Measurements from ENCODE around the gene PPP4R4. TPM values are rescaled to one million over a fixed set of nuclear protein-coding genes. Genes with fewer than 3 reads are reported as not detected.

The PPP4R4 gene
- total RNA-seq, 2 donors from 2014 or later, result 0.27 to 8.9 TPM

DNA sequence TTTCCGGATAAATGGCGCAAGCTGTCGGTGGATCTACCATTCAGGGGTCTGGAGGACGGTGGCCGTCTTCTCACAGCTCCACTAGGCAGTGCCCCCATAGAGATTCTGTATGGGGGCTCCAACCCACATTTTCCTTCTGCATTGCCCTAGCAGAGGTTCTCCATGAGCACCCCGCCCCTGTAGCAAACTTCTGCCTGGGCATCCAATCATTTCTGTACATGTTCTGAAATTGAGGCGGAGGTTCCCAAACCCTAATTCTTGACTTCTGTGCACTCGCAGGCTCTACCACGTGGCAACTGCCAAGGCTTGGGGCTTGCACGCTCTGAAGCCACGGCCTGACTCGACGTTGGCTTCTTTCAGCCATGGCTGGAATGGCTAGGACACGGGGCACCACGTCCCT, 124.0 kb downstream of the PPP4R4 start:
- no peak overlapping the region for H3K27ac ChIP-seq
- no peak for ATAC-seq (ENCODE audit: insufficient number of reproducible peaks, low FRiP score, low read depth)

DNA sequence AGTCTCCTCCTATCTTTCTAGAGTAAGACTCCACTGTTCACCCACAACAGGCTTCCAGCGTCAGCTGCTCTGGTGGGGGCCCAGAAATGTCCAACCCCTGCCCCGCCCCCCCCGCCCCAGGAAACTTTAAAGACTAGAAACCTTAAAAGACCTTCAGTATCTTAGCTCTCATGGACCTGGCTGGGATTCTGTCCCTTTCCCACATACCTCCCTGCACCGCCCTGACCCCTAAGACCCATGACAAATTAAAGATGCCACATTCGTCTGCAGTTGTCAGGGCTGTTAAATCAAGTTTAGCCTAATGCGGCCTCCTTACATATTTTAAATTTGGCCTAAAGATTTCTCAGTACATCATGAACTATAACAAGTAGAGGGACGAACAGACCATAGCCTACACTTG, 129.0 kb downstream of the PPP4R4 start:
- ATAC-seq (ENCODE audit: insufficient number of reproducible peaks, low FRiP score, low read depth) (no peak), DNase-seq (ENCODE audit: low spot score) (no peak)
- no peak overlapping the region for H3K4me3 ChIP-seq
- no peaks in the 10 kb centered on the region for H3K36me3 ChIP-seq
- TF ChIP-seq, protein P1, sequence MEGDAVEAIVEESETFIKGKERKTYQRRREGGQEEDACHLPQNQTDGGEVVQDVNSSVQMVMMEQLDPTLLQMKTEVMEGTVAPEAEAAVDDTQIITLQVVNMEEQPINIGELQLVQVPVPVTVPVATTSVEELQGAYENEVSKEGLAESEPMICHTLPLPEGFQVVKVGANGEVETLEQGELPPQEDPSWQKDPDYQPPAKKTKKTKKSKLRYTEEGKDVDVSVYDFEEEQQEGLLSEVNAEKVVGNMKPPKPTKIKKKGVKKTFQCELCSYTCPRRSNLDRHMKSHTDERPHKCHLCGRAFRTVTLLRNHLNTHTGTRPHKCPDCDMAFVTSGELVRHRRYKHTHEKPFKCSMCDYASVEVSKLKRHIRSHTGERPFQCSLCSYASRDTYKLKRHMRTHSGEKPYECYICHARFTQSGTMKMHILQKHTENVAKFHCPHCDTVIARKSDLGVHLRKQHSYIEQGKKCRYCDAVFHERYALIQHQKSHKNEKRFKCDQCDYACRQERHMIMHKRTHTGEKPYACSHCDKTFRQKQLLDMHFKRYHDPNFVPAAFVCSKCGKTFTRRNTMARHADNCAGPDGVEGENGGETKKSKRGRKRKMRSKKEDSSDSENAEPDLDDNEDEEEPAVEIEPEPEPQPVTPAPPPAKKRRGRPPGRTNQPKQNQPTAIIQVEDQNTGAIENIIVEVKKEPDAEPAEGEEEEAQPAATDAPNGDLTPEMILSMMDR (IDR thresholded peaks at IDR 0.05), result no peak
- no peaks in the 10 kb centered on the region for H3K9me3 ChIP-seq
- H3K4me1 ChIP-seq (ENCODE audit: control insufficient read depth in 1 of 2, low read depth in 2 of 2), result no peaks in the 10 kb centered on the region
- no peak overlapping the region for H3K27ac ChIP-seq
- no peaks in the 10 kb centered on the region for H3K27me3 ChIP-seq (replicated peaks; ENCODE audit: insufficient read depth)

More for the DNA sequence above, 124.0 kb downstream of the PPP4R4 start:
- TF ChIP-seq, protein P1 (IDR thresholded peaks at IDR 0.05), result no peak
- no peak for DNase-seq (ENCODE audit: low spot score)
- Histone ChIP-seq H3K9me3 (no peaks in the 10 kb centered on the region), H3K4me1 (ENCODE audit: control insufficient read depth in 1 of 2, low read depth in 2 of 2) (no peaks in the 10 kb centered on the region), H3K36me3 (no peaks in the 10 kb centered on the region), H3K27me3 (replicated peaks; ENCODE audit: insufficient read depth) (no peaks in the 10 kb centered on the region), H3K4me3 (no peak overlapping the region)

DNA sequence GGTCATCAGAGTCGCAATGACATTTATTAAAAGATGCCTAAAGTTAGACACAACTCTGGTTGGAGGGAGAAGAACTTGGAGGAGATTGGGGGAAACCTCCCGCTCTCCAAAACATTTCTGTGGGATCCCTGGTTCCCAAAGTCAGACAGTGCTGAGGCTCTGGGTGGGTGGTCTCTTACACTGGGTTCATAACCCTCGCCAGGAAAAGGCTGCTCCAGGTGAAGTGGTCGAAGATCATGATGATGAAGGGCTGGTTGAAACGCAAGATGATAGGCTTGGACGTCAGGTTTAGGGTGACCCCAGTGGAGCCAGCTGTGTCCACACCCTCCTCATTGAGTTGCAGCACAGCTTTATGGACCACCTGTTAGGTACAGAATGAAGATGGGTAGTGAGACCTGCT, 130.1 kb downstream of the PPP4R4 start:
- TF ChIP-seq, protein P1 (IDR thresholded peaks at IDR 0.05), result no peak
- H3K4me1 ChIP-seq (ENCODE audit: control insufficient read depth in 1 of 2, low read depth in 2 of 2), result no peaks in the 10 kb centered on the region
- H3K9me3 ChIP-seq, result no peaks in the 10 kb centered on the region
- DNase-seq (ENCODE audit: low spot score) (no peak), ATAC-seq (ENCODE audit: insufficient number of reproducible peaks, low FRiP score, low read depth) (no peak)
- H3K27me3 ChIP-seq (replicated peaks; ENCODE audit: insufficient read depth), result no peaks in the 10 kb centered on the region
- H3K27ac ChIP-seq, result no peak overlapping the region
- H3K4me3 ChIP-seq, result no peak overlapping the region
- H3K36me3 ChIP-seq, result no peaks in the 10 kb centered on the region

DNA sequence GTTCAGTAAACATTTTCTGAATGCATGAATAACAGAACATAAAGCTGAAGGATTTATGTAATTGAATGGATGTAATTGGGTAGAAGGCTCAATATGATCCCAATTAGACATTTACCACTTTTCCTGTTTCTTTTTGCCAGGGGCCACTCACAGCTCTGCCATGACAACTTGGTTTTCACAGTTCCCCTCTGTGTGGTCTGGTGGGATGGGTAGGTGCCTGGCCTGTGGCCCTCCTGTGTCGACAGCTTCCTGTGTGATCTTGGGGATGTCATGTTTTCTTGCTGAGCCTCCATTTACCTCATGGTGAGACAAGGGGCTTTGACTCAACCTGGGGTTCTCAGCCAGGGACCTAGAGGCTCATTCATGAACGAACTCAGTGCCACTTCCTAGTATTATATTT, 131.5 kb downstream of the PPP4R4 start:
- Histone ChIP-seq H3K4me1 (ENCODE audit: control insufficient read depth in 1 of 2, low read depth in 2 of 2) (no peaks in the 10 kb centered on the region), H3K9me3 (no peaks in the 10 kb centered on the region), H3K27ac (no peak overlapping the region), H3K4me3 (no peak overlapping the region), H3K36me3 (no peaks in the 10 kb centered on the region), H3K27me3 (replicated peaks; ENCODE audit: insufficient read depth) (no peaks in the 10 kb centered on the region)
- TF ChIP-seq, protein P1 (IDR thresholded peaks at IDR 0.05), result no peak
- DNase-seq (ENCODE audit: low spot score) (no peak), ATAC-seq (ENCODE audit: insufficient number of reproducible peaks, low FRiP score, low read depth) (no peak)

DNA sequence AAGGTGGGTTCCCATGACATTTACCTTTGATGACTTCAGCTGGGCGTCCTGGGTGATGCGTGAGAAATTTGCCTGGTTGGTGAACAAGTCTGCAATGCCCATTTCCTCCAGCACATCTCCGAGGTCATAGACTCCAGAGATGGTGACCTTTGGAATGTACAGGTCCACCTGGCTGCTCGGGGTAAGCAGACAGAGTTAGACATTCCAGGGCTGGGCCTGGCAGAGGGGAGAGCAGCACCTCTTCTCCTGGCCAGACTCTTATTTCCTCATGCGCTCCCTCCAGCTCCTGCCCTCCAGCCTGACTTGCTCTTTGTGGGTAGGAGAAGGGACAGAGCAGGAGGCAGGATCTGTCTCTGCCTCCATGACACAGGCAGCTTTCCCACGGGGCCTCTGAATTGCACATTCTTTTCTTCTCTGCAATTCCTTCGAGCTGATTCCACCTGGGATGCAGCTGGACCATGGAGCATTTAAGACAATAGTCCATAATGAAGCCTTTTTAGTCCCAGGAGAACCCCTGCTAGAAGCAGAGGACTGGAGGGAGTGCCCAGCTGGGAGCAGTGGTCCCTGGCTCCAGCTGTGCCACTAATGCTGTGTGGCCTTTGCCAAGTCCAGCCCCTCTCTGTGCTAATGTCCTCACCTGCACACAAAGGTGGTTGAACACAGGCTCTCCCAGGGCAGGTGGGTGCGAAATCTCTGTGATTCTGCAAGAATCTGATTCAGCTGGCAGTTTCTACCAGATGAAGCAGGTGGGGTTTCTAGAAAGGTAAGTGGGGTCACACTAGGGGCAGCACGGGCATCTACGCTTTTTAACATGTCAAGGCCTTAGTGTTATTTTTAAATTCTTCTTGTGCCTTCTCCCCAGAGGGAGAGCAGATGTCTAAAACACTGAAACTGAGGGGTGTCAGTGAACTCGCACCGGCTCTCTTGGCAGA, 132.2 kb downstream of the PPP4R4 start:
- Histone ChIP-seq H3K4me3 (no peak overlapping the region), H3K36me3 (no peaks in the 10 kb centered on the region), H3K27ac (no peak overlapping the region), H3K27me3 (replicated peaks; ENCODE audit: insufficient read depth) (no peaks in the 10 kb centered on the region), H3K9me3 (no peaks in the 10 kb centered on the region), H3K4me1 (ENCODE audit: control insufficient read depth in 1 of 2, low read depth in 2 of 2) (no peaks in the 10 kb centered on the region)
- TF ChIP-seq, protein P1 (IDR thresholded peaks at IDR 0.05), result no peak
- no peak for ATAC-seq (ENCODE audit: insufficient number of reproducible peaks, low FRiP score, low read depth)
- no peak for DNase-seq (ENCODE audit: low spot score)

Data from thoracic aorta (tissue), 2 donors.